CD4-positive, alpha-beta T cell (primary cell): Measurements from ENCODE around the gene PTPRE. TPM values are rescaled to one million over a fixed set of nuclear protein-coding genes. Genes with fewer than 3 reads are reported as not detected.

Experiments used
- ATAC-seq: fragments of 200-7000 bp; cut with Tn5 transposase; one replicate; pipeline ENCODE4 v1.10.0; 2022; ENCODE audit warnings: mild to moderate bottlenecking; ENCODE audit not compliant: poor library complexity
- CTCF ChIA-PET: fragments of 350-600 bp; sonication (Branson Sonifier 250); formaldehyde crosslinking; loops from one replicate; lab custom pipeline; 2021; ENCODE audit warnings: antibody characterized with exemption, inconsistent platforms; lab: Charles Lee
- POLR2A ChIA-PET: fragments of 350-600 bp; sonication (Branson Sonifier 250); formaldehyde crosslinking; loops from one replicate; lab custom pipeline; 2021; ENCODE audit warnings: antibody characterized with exemption, inconsistent platforms; lab: Charles Lee
- DNase-seq, 14 experiments: peaks; one replicate each; pipeline ENCODE4 v3.0.0-alpha.2; 2013 to 2020; ENCODE audit warnings: mixed read lengths in 2 of 14
- H3K27ac ChIP-seq, 2 donors: one replicate each; pipeline versions ENCODE4 v1.5.1 to v1.7.0; 2013; ENCODE audit warnings: low read length in 2 of 2, low read depth in 1 of 2, mild to moderate bottlenecking in 1 of 2
- H3K27me3 ChIP-seq, 2 experiments: 1 replicate in 1 of 2; 2 replicates in 1 of 2; pipeline versions ENCODE4 v1.6.1 to v1.7.0; 2013; ENCODE audit warnings: low read length in 2 of 2, control low read depth in 1 of 2, mild to moderate bottlenecking in 1 of 2, moderate library complexity in 1 of 2; ENCODE audit not compliant: insufficient read depth in 2 of 2, control insufficient read depth in 1 of 2
- H3K36me3 ChIP-seq: one replicate; pipeline ENCODE4 v1.6.1; 2013; ENCODE audit warnings: low read length, control low read depth; ENCODE audit not compliant: insufficient read depth
- H3K4me1 ChIP-seq: one replicate; pipeline ENCODE4 v1.6.1; 2013; ENCODE audit warnings: low read length, control low read depth; ENCODE audit not compliant: insufficient read depth
- H3K4me3 ChIP-seq: one replicate; pipeline ENCODE4 v1.5.1; 2013; ENCODE audit warnings: mild to moderate bottlenecking, low read length, moderate library complexity
- H3K9me3 ChIP-seq, 2 experiments: 1 replicate in 1 of 2; 2 replicates in 1 of 2; pipeline versions ENCODE4 v1.6.1 to v1.7.0; 2013; ENCODE audit warnings: low read length in 2 of 2, mild to moderate bottlenecking in 2 of 2, control low read depth in 1 of 2, moderate library complexity in 1 of 2; ENCODE audit not compliant: control insufficient read depth in 1 of 2, insufficient read depth in 1 of 2
- H3K27ac Mint-ChIP-seq: one replicate; pipeline ENCODE4 v1.8.0; 2020; ENCODE audit warnings: mixed read lengths
- H3K27me3 Mint-ChIP-seq: one replicate; pipeline ENCODE4 v1.8.0; 2021; ENCODE audit warnings: mixed read lengths
- H3K36me3 Mint-ChIP-seq: one replicate; pipeline ENCODE4 v1.8.0; 2021; ENCODE audit warnings: low read depth, mixed read lengths
- H3K4me1 Mint-ChIP-seq: one replicate; pipeline ENCODE4 v1.8.0; 2021; ENCODE audit warnings: low read depth, mixed read lengths
- H3K4me3 Mint-ChIP-seq: one replicate; pipeline ENCODE4 v1.8.0; 2020; ENCODE audit warnings: mild to moderate bottlenecking, mixed read lengths
- H3K9me3 Mint-ChIP-seq: one replicate; pipeline ENCODE4 v1.8.0; 2020; ENCODE audit warnings: mixed read lengths
- CTCF ChIP-seq: fragments of 200-600 bp; IDR thresholded peaks from one replicate; pipeline ENCODE4 v1.8.0; 2022; ENCODE audit warnings: antibody characterized with exemption, mild to moderate bottlenecking
- intact Hi-C, 2 experiments: fragments of 100-400 bp; cut with DNase I in 1 of 2; cut with micrococcal nuclease in 1 of 2; formaldehyde crosslinking; loops; one replicate each; pipeline versions ENCODE4 v1.15.1 to v1.9.0; 2023 to 2025; cut with DNase I, micrococcal nuclease
- total RNA-seq, 174 experiments: library from RNA in 2 of 174; stranded (reverse) in 2 of 174; gene quantifications; one replicate each; pipeline ENCODE4 v1.2.3 and lab custom pipeline; 2021 to 2026

PTPRE gene
- total RNA-seq, 2 experiments from 2014 or later = 47.6 to 55.1 TPM

- Histone ChIP-seq H3K4me3 (no peak overlapping the region), H3K36me3 (no peaks in the 10 kb centered on the region), H3K9me3 (peaks cover 0 to 7% of the 10 kb centered on the region in 2 experiments), H3K27me3 (peaks cover 7 to 8% of the 10 kb centered on the region in 2 experiments), H3K4me1 (peaks cover 3% of the 10 kb centered on the region), H3K27ac (no peak overlapping the region)
- no peak for TF ChIP-seq CTCF
- DNase-seq (no peak), ATAC-seq (no peak)
- intact Hi-C loops = no loop called here
- no peak overlapping the region for H3K27ac Mint-ChIP-seq
- CTCF ChIA-PET = no interaction called here
- no peaks in the 10 kb centered on the region for H3K9me3 Mint-ChIP-seq
- peaks cover 22% of the 10 kb centered on the region for H3K27me3 Mint-ChIP-seq
- POLR2A ChIA-PET = no interaction called here
- H3K36me3 Mint-ChIP-seq = no peaks in the 10 kb centered on the region
- H3K4me1 Mint-ChIP-seq = peaks cover 8% of the 10 kb centered on the region
- H3K4me3 Mint-ChIP-seq = no peak overlapping the region
Measured at GRCh38 chr10:127875449-127875765, 31.5 kb upstream of the PTPRE start.

- peaks cover 14% of the 10 kb centered on the region for H3K4me1 Mint-ChIP-seq
- Histone ChIP-seq H3K27ac (no peak overlapping the region), H3K4me1 (peaks cover 8% of the 10 kb centered on the region), H3K36me3 (no peaks in the 10 kb centered on the region), H3K9me3 (peaks cover 0 to 7% of the 10 kb centered on the region in 2 experiments), H3K27me3 (peaks cover 6% of the 10 kb centered on the region in 2 experiments), H3K4me3 (no peak overlapping the region)
- DNase-seq (no peak), ATAC-seq (no peak)
- CTCF ChIA-PET = no interaction called here
- H3K4me3 Mint-ChIP-seq = no peak overlapping the region
- POLR2A ChIA-PET = no interaction called here
- peaks cover 20% of the 10 kb centered on the region for H3K27me3 Mint-ChIP-seq
- intact Hi-C loops = no loop called here
- H3K9me3 Mint-ChIP-seq = no peaks in the 10 kb centered on the region
- H3K36me3 Mint-ChIP-seq = no peaks in the 10 kb centered on the region
- TF ChIP-seq CTCF = no peak
- H3K27ac Mint-ChIP-seq = no peak overlapping the region
Measured at GRCh38 chr10:127875916-127876315, 31.0 kb upstream of the PTPRE start.

GRCh38 chr10:127877116-127877515, 29.8 kb upstream of the PTPRE start:
- ATAC-seq = no peak
- CTCF ChIA-PET = no interaction called here

More at GRCh38 chr10:127877116-127877515, 29.8 kb upstream of the PTPRE start:
- H3K36me3 Mint-ChIP-seq = no peaks in the 10 kb centered on the region
- POLR2A ChIA-PET = no interaction called here
- Histone ChIP-seq H3K4me1 (peaks cover 15% of the 10 kb centered on the region), H3K27ac (no peak overlapping the region), H3K27me3 (peaks cover 0 to under 1% of the 10 kb centered on the region in 2 experiments), H3K36me3 (no peaks in the 10 kb centered on the region), H3K9me3 (peaks cover 0 to 2% of the 10 kb centered on the region in 2 experiments), H3K4me3 (no peak overlapping the region)
- H3K4me3 Mint-ChIP-seq = no peak overlapping the region
- H3K4me1 Mint-ChIP-seq = peaks cover 15% of the 10 kb centered on the region
- peak in 1 of 14 experiments; percentile 30 for DNase-seq
- no peak overlapping the region for H3K27ac Mint-ChIP-seq
- intact Hi-C loops = no loop called here
- no peaks in the 10 kb centered on the region for H3K9me3 Mint-ChIP-seq
- no peak for TF ChIP-seq CTCF
- H3K27me3 Mint-ChIP-seq = peaks cover 11% of the 10 kb centered on the region
